ENCODE data around the gene TBC1D19. TPM values are rescaled to one million over a fixed set of nuclear protein-coding genes. Genes with fewer than 3 reads are reported as not detected.

TBC1D19 gene
- total and polyA plus RNA-seq, 4 donors = 2.1 to 41.6 (median 8.3) TPM

DNA sequence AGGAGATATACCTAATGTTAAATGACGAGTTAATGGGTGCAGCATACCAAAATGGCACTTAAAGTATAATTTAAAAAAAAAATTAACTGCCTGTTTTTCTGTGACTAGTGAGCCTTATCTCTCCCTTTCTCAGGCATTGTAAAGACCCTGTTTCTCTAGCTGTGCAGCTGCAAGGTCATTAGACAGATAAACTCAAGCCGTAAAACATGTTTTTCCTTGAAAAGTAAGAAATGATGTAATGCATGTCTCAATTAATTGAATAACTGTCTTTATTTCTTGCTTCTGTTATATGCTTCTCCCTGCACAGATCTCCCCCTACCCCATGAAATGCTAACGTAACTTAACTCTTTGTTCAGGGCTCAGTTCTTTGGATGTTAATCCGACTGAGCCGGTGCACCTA lies 10.5 kb downstream of the TBC1D19 start:
- Histone ChIP-seq H3K27ac (ENCODE audit: low read depth in 1 of 2, low read length in 1 of 2) (no peak overlapping the region), H3K9ac (ENCODE audit: insufficient read depth in 1 of 2, low read length in 2 of 2) (no peak overlapping the region), H3K27me3 (ENCODE audit: control insufficient read depth in 3 of 3, insufficient read depth in 3 of 3, low read length in 2 of 3) (no peaks in the 10 kb centered on the region), H3K4me3 (no peak overlapping the region), H3K36me3 (ENCODE audit: control insufficient read depth in 4 of 4, insufficient read depth in 4 of 4, low read length in 4 of 4) (no peaks in the 10 kb centered on the region), H3K4me1 (ENCODE audit: control insufficient read depth in 5 of 5, insufficient read depth in 5 of 5, low read length in 5 of 5) (no peaks in the 10 kb centered on the region), H3K9me3 (ENCODE audit: control insufficient read depth in 4 of 4, insufficient read depth in 3 of 4, low read length in 3 of 4) (no peaks in the 10 kb centered on the region)
- no peak for ATAC-seq (ENCODE audit: insufficient read depth, low FRiP score)
- DNase-seq = no peak
- 96 to 98% methylated on average over 5 of the region's 5 CpGs for WGBS, 2 donors
- no peak for TF ChIP-seq CTCF (IDR thresholded peaks at IDR 0.05; ENCODE audit: control extremely low read depth, extremely low read depth)

DNA sequence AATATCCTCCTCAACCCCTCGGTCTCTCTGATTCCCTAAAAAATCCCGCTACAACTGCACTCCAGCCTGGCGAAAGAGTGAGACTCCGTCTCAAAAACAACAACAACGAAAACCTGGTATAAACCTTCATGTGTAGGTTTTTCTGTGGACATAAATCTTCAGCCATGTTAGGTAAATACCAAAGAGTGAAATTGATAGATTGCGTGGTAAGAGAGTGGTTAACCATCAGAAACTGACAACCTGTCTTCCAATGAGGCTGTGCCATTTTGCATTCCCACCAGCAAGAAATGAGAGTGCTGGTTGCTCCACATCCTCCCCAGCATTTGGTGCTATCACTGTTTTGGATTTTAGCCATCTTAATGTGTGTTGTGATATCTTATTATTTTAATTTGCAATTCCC lies 10.9 kb downstream of the TBC1D19 start:
- Histone ChIP-seq H3K4me1 (ENCODE audit: control insufficient read depth in 5 of 5, insufficient read depth in 5 of 5, low read length in 5 of 5) (no peaks in the 10 kb centered on the region), H3K9ac (ENCODE audit: insufficient read depth in 1 of 2, low read length in 2 of 2) (no peak overlapping the region), H3K27me3 (ENCODE audit: control insufficient read depth in 3 of 3, insufficient read depth in 3 of 3, low read length in 2 of 3) (no peaks in the 10 kb centered on the region), H3K9me3 (ENCODE audit: control insufficient read depth in 4 of 4, insufficient read depth in 3 of 4, low read length in 3 of 4) (no peaks in the 10 kb centered on the region), H3K4me3 (no peak overlapping the region), H3K36me3 (ENCODE audit: control insufficient read depth in 4 of 4, insufficient read depth in 4 of 4, low read length in 4 of 4) (no peaks in the 10 kb centered on the region), H3K27ac (ENCODE audit: low read depth in 1 of 2, low read length in 1 of 2) (no peak overlapping the region)
- 95% methylated on average over 6 of the region's 6 CpGs for WGBS, 2 donors
- DNase-seq (no peak), ATAC-seq (ENCODE audit: insufficient read depth, low FRiP score) (no peak)
- TF ChIP-seq CTCF (IDR thresholded peaks at IDR 0.05; ENCODE audit: control extremely low read depth, extremely low read depth) = no peak

DNA sequence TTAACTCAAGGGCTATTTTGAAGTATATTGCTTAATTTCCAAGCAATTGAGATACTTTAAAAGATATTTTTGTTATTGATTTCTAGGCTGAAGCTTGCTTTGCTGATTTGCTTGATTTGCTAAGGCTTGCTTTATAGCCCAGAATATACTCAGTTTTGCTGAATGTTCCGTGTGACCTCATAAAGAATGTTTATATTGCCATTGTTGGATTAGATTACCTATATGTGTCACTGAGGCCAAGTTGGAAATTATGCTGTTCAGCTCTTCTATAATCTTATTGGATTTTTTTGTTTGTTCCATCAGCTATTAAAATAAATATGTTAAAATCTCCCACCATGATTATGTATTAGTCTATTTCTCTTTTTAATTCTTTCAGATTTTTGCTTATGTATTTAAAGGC lies 13.0 kb downstream of the TBC1D19 start:
- Histone ChIP-seq H3K9me3 (ENCODE audit: control insufficient read depth in 4 of 4, insufficient read depth in 3 of 4, low read length in 3 of 4) (peaks cover 0 to 2% (median 0%) of the 10 kb centered on the region in 4 donors), H3K27me3 (ENCODE audit: control insufficient read depth in 3 of 3, insufficient read depth in 3 of 3, low read length in 2 of 3) (no peaks in the 10 kb centered on the region), H3K4me3 (no peak overlapping the region), H3K36me3 (ENCODE audit: control insufficient read depth in 4 of 4, insufficient read depth in 4 of 4, low read length in 4 of 4) (no peaks in the 10 kb centered on the region), H3K4me1 (ENCODE audit: control insufficient read depth in 5 of 5, insufficient read depth in 5 of 5, low read length in 5 of 5) (no peaks in the 10 kb centered on the region), H3K27ac (ENCODE audit: low read depth in 1 of 2, low read length in 1 of 2) (no peak overlapping the region), H3K9ac (ENCODE audit: insufficient read depth in 1 of 2, low read length in 2 of 2) (no peak overlapping the region)
- WGBS, 2 donors = 82 to 92% methylated on average over 1 of the region's 1 CpG
- ATAC-seq (ENCODE audit: insufficient read depth, low FRiP score) (no peak), DNase-seq (no peak)
- no peak for TF ChIP-seq CTCF (IDR thresholded peaks at IDR 0.05; ENCODE audit: control extremely low read depth, extremely low read depth)

GRCh38 chr4:26601204-26601603 lies 17.3 kb downstream of the TBC1D19 start:
- Histone ChIP-seq H3K4me1 (ENCODE audit: control insufficient read depth in 5 of 5, insufficient read depth in 5 of 5, low read length in 5 of 5) (no peaks in the 10 kb centered on the region), H3K27ac (ENCODE audit: low read depth in 1 of 2, low read length in 1 of 2) (no peak overlapping the region), H3K36me3 (ENCODE audit: control insufficient read depth in 4 of 4, insufficient read depth in 4 of 4, low read length in 4 of 4) (no peaks in the 10 kb centered on the region), H3K9ac (ENCODE audit: insufficient read depth in 1 of 2, low read length in 2 of 2) (no peak overlapping the region), H3K4me3 (no peak overlapping the region), H3K9me3 (ENCODE audit: control insufficient read depth in 4 of 4, insufficient read depth in 3 of 4, low read length in 3 of 4) (peaks cover 0 to 2% (median 0%) of the 10 kb centered on the region in 4 donors), H3K27me3 (ENCODE audit: control insufficient read depth in 3 of 3, insufficient read depth in 3 of 3, low read length in 2 of 3) (no peaks in the 10 kb centered on the region)
- no peak for TF ChIP-seq CTCF (IDR thresholded peaks at IDR 0.05; ENCODE audit: control extremely low read depth, extremely low read depth)
- DNase-seq (no peak), ATAC-seq (ENCODE audit: insufficient read depth, low FRiP score) (no peak)
- WGBS, 2 donors = 97 to 98% methylated on average over 1 of the region's 1 CpG
